HL-60/S4 treated with phorbol 12-myristate 13-acetate at 8.2 ng/mL for 4 days and 3 days (cell line): ENCODE measurements around the gene SLC4A2.

ENCODE experiments used
- in situ Hi-C: fragments of 300-500 bp; cut with MboI; formaldehyde crosslinking; loops from 2 replicates; pipeline ENCODE4 v1.15.0; 2022; ENCODE audit warnings: low sequenced_read_pairs

The SLC4A2 gene

GRCh38 chr7:151079199-151079910, 20.0 kb downstream of the SLC4A2 start:
- in situ Hi-C loops = no loop called here

- in situ Hi-C loops = no loop called here
Observed at GRCh38 chr7:151080067-151080521, 20.7 kb downstream of the SLC4A2 start.

- in situ Hi-C loops = no loop called here
Observed at GRCh38 chr7:151080522-151081169, 21.3 kb downstream of the SLC4A2 start, which contains the start of gene FASTK. TSS of gene FASTK (minus strand) at chr7:151080809. CDS start at chr7:151080766, 43 bp downstream.

GRCh38 chr7:151081170-151082101, 22.0 kb downstream of the SLC4A2 start:
- in situ Hi-C loops = no loop called here

- in situ Hi-C loops = no loop called here
Observed at GRCh38 chr7:151082141-151083070, 23.0 kb downstream of the SLC4A2 start.

- in situ Hi-C loops = no loop called here
Observed at GRCh38 chr7:151083071-151083823, 23.9 kb downstream of the SLC4A2 start, which contains the start of gene TMUB1. TSS of gene TMUB1 (minus strand) at chr7:151083493. CDS start at chr7:151082563, 930 bp downstream.

GRCh38 chr7:151083824-151084160, 24.4 kb downstream of the SLC4A2 start:
- in situ Hi-C loops = no loop called here

- in situ Hi-C loops = no loop called here
Observed at GRCh38 chr7:151085329-151085690, 25.9 kb downstream of the SLC4A2 start.

GRCh38 chr7:151085691-151086620, 26.6 kb downstream of the SLC4A2 start, which contains the start of gene AGAP3:
TSS of gene AGAP3 (plus strand) at chr7:151086475. CDS start at chr7:151086742, 267 bp downstream.
- in situ Hi-C loops = no loop called here

- in situ Hi-C loops = no loop called here
Observed at GRCh38 chr7:151086802-151087244, 27.4 kb downstream of the SLC4A2 start.

GRCh38 chr7:151087245-151088018, 28.0 kb downstream of the SLC4A2 start:
- in situ Hi-C loops = no loop called here

- in situ Hi-C loops = no loop called here
Observed at GRCh38 chr7:151088019-151088855, 28.8 kb downstream of the SLC4A2 start.

- in situ Hi-C loops = no loop called here
Observed at GRCh38 chr7:151088856-151089699, 29.7 kb downstream of the SLC4A2 start.

- in situ Hi-C loops = no loop called here
Observed at GRCh38 chr7:151089893-151090730, 30.7 kb downstream of the SLC4A2 start.

GRCh38 chr7:151091003-151091402, 31.6 kb downstream of the SLC4A2 start:
- in situ Hi-C loops = no loop called here
